ENCODE measurements around the gene CASK.
A peak's percentile ranks its signal among the peaks of the same experiment; 100 is the strongest.

CASK gene

GRCh38 chrX:41956027-41956426, 32.7 kb upstream of the CASK start:
- TF ChIP-seq, protein P1, sequence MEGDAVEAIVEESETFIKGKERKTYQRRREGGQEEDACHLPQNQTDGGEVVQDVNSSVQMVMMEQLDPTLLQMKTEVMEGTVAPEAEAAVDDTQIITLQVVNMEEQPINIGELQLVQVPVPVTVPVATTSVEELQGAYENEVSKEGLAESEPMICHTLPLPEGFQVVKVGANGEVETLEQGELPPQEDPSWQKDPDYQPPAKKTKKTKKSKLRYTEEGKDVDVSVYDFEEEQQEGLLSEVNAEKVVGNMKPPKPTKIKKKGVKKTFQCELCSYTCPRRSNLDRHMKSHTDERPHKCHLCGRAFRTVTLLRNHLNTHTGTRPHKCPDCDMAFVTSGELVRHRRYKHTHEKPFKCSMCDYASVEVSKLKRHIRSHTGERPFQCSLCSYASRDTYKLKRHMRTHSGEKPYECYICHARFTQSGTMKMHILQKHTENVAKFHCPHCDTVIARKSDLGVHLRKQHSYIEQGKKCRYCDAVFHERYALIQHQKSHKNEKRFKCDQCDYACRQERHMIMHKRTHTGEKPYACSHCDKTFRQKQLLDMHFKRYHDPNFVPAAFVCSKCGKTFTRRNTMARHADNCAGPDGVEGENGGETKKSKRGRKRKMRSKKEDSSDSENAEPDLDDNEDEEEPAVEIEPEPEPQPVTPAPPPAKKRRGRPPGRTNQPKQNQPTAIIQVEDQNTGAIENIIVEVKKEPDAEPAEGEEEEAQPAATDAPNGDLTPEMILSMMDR (conservative IDR thresholded peaks at IDR 0.05; ENCODE audit: low read length) = no peak
- DNase-seq (ENCODE audit: low read depth) = peak; percentile 1
- no peak overlapping the region for H3K4me3 ChIP-seq (ENCODE audit: low read length)

GRCh38 chrX:41952102-41952501, 28.7 kb upstream of the CASK start:
- H3K4me3 ChIP-seq (ENCODE audit: low read length) = no peak overlapping the region
- TF ChIP-seq, protein P1 (conservative IDR thresholded peaks at IDR 0.05; ENCODE audit: low read length) = no peak
- no peak for DNase-seq (ENCODE audit: low read depth)

- TF ChIP-seq, protein P1 (conservative IDR thresholded peaks at IDR 0.05; ENCODE audit: low read length) = no peak
- no peak overlapping the region for H3K4me3 ChIP-seq (ENCODE audit: low read length)
- DNase-seq (ENCODE audit: low read depth) = no peak
Measured at GRCh38 chrX:41946989-41947612, 23.7 kb upstream of the CASK start.

GRCh38 chrX:41946235-41946634, 22.9 kb upstream of the CASK start:
- no peak overlapping the region for H3K4me3 ChIP-seq (ENCODE audit: low read length)
- TF ChIP-seq, protein P1 (conservative IDR thresholded peaks at IDR 0.05; ENCODE audit: low read length) = no peak
- no peak for DNase-seq (ENCODE audit: low read depth)

- H3K4me3 ChIP-seq (ENCODE audit: low read length) = no peak overlapping the region
- TF ChIP-seq, protein P1 (conservative IDR thresholded peaks at IDR 0.05; ENCODE audit: low read length) = no peak
- DNase-seq (ENCODE audit: low read depth) = no peak
Measured at GRCh38 chrX:41935832-41936231, 12.5 kb upstream of the CASK start.

- H3K4me3 ChIP-seq (ENCODE audit: low read length) = no peak overlapping the region
- DNase-seq (ENCODE audit: low read depth) = no peak
- TF ChIP-seq, protein P1 (conservative IDR thresholded peaks at IDR 0.05; ENCODE audit: low read length) = no peak
Measured at GRCh38 chrX:41933546-41933945, 10.2 kb upstream of the CASK start.

GRCh38 chrX:41932885-41933284, 9.5 kb upstream of the CASK start:
- TF ChIP-seq, protein P1 (conservative IDR thresholded peaks at IDR 0.05; ENCODE audit: low read length) = no peak
- DNase-seq (ENCODE audit: low read depth) = no peak
- no peak overlapping the region for H3K4me3 ChIP-seq (ENCODE audit: low read length)
